ENCODE results near the gene REX1BD.

DNA sequence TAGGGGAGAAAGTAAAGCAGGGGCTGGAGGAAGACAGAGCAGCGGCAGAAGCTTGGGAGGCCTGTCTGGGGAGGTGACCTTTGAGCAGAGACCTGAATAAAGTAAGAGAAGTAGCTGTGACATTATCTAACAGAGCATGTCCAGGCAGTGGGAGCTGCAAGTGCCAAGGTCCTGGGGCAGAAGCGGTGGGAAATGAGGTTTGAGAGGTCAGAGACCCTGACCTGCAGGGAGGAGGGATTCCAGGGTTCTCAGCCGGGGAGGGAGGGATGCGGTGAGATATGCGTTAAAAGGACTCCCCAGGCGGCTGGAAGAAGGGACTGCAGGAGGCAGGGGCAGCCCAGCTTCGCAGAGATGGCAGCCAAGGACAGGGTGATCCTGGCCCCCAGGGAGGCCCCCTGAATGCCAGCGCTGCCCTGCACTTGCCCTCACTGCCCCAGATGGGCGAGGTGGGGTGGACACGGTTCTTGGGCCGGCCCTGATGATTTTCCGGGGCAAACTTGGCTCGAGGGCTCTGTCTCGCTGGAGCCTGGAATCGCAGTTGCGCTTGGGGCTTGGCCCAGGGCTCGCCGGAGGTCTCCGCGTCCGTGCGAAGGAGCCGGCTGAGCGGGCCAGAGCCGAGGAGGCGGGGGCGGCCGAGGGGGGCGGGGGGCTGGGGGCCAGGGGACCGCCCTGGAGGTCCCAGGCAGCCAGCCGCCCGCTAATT is 14.8 kb downstream of the REX1BD start:
- TF ChIP-seq, protein P1, sequence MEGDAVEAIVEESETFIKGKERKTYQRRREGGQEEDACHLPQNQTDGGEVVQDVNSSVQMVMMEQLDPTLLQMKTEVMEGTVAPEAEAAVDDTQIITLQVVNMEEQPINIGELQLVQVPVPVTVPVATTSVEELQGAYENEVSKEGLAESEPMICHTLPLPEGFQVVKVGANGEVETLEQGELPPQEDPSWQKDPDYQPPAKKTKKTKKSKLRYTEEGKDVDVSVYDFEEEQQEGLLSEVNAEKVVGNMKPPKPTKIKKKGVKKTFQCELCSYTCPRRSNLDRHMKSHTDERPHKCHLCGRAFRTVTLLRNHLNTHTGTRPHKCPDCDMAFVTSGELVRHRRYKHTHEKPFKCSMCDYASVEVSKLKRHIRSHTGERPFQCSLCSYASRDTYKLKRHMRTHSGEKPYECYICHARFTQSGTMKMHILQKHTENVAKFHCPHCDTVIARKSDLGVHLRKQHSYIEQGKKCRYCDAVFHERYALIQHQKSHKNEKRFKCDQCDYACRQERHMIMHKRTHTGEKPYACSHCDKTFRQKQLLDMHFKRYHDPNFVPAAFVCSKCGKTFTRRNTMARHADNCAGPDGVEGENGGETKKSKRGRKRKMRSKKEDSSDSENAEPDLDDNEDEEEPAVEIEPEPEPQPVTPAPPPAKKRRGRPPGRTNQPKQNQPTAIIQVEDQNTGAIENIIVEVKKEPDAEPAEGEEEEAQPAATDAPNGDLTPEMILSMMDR (IDR thresholded peaks at IDR 0.05; ENCODE audit: low read depth, low read length, poor library complexity, severe bottlenecking), result peak; percentile 21
- TF ChIP-seq EZH2phosphoT487 (IDR thresholded peaks at IDR 0.05; ENCODE audit: borderline replicate concordance, low read length), result peak; percentile 84; the same call in 1 of the 2 replicates
